Calu3 (cell line): ENCODE results near the gene FRMD5. TPM values are rescaled to one million over a fixed set of nuclear protein-coding genes. Genes with fewer than 3 reads are reported as not detected.

Experiments
- BruUV-seq: library from RNA; stranded (reverse); fragments of 400-500 nt; replicated peaks from 2 replicates; lab custom pipeline; 2021; lab: Mats Ljungman, UMichigan
- CTCF ChIA-PET: fragments of 300-600 bp; sonication (Branson Sonifier 250); formaldehyde crosslinking; loops from one replicate; lab custom pipeline; 2022; ENCODE audit warnings: antibody characterized with exemption; lab: Charles Lee
- DNase-seq: peaks from one replicate; pipeline ENCODE4 v3.0.0; 2022
- H3K27ac Mint-ChIP-seq: one replicate; pipeline ENCODE4 v1.8.0; 2022; ENCODE audit warnings: mixed read lengths; ENCODE audit not compliant: unreplicated experiment
- H3K27me3 Mint-ChIP-seq: one replicate; pipeline ENCODE4 v1.8.0; 2022; ENCODE audit warnings: mixed read lengths; ENCODE audit not compliant: unreplicated experiment
- H3K36me3 Mint-ChIP-seq: one replicate; pipeline ENCODE4 v1.8.0; 2022; ENCODE audit warnings: mild to moderate bottlenecking, moderate library complexity, mixed read lengths; ENCODE audit not compliant: insufficient read depth, unreplicated experiment
- H3K4me1 Mint-ChIP-seq: one replicate; pipeline ENCODE4 v1.8.0; 2022; ENCODE audit warnings: mild to moderate bottlenecking, low read depth, mixed read lengths; ENCODE audit not compliant: unreplicated experiment
- H3K4me3 Mint-ChIP-seq: one replicate; pipeline ENCODE4 v1.8.0; 2022; ENCODE audit warnings: mild to moderate bottlenecking, low read depth, moderate library complexity, mixed read lengths; ENCODE audit not compliant: unreplicated experiment
- H3K9me3 Mint-ChIP-seq: one replicate; pipeline ENCODE4 v1.8.0; 2022; ENCODE audit warnings: low read depth, mixed read lengths; ENCODE audit not compliant: unreplicated experiment
- intact Hi-C: fragments of 100-400 bp; cut with micrococcal nuclease; formaldehyde crosslinking; loops from one replicate; pipeline ENCODE4 v1.10.0; 2022; ENCODE audit not compliant: unreplicated experiment
- total RNA-seq: library from RNA; stranded (reverse); gene quantifications from 2 replicates; pipeline ENCODE4 v1.2.3, GENCODE V29; 2022
- TF ChIP-seq, protein P1 (sequence below): fragments of 200-600 bp; IDR thresholded peaks from one replicate; pipeline ENCODE4 v1.8.0; 2022; ENCODE audit warnings: antibody characterized with exemption; ENCODE audit not compliant: unreplicated experiment

Gene FRMD5
- total RNA-seq, 1 experiment from 2014 or later, result 10.9 TPM

GRCh38 chr15:43889042-43889441 is 306.0 kb downstream of the FRMD5 start:
- Mint-ChIP-seq H3K36me3 (no peaks in the 10 kb centered on the region), H3K4me1 (no peaks in the 10 kb centered on the region), H3K27ac (no peak overlapping the region), H3K9me3 (no peaks in the 10 kb centered on the region), H3K27me3 (no peaks in the 10 kb centered on the region), H3K4me3 (no peak overlapping the region)
- intact Hi-C loops, result no loop called here
- no peak for DNase-seq
- no TSS peak for BruUV-seq
- TF ChIP-seq, protein P1, sequence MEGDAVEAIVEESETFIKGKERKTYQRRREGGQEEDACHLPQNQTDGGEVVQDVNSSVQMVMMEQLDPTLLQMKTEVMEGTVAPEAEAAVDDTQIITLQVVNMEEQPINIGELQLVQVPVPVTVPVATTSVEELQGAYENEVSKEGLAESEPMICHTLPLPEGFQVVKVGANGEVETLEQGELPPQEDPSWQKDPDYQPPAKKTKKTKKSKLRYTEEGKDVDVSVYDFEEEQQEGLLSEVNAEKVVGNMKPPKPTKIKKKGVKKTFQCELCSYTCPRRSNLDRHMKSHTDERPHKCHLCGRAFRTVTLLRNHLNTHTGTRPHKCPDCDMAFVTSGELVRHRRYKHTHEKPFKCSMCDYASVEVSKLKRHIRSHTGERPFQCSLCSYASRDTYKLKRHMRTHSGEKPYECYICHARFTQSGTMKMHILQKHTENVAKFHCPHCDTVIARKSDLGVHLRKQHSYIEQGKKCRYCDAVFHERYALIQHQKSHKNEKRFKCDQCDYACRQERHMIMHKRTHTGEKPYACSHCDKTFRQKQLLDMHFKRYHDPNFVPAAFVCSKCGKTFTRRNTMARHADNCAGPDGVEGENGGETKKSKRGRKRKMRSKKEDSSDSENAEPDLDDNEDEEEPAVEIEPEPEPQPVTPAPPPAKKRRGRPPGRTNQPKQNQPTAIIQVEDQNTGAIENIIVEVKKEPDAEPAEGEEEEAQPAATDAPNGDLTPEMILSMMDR, result no peak
- CTCF ChIA-PET, result no interaction called here

DNA sequence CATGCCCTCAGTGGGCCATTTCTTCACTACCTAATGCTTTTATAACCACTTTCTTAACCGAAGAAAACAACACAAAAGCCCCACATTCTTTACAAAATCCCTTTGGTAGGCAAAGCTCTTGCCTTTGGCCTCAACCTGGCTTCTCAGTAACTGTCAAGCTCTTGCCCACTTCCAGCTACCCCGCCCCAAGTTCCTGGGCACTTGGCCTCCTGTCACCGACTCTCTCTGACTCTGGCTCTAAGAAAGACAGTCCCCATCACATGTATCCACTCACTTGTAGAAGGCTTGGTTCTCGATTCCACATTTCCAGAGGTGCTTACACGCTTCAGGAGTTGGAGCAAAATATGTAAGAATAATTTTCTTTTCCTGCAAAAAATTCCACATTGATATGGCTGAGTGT is 307.2 kb downstream of the FRMD5 start:
- intact Hi-C loops, result no loop called here
- Mint-ChIP-seq H3K36me3 (no peaks in the 10 kb centered on the region), H3K27me3 (no peaks in the 10 kb centered on the region), H3K4me3 (no peak overlapping the region), H3K4me1 (no peaks in the 10 kb centered on the region), H3K27ac (no peak overlapping the region), H3K9me3 (no peaks in the 10 kb centered on the region)
- BruUV-seq, result no TSS peak
- TF ChIP-seq, protein P1, result no peak
- CTCF ChIA-PET, result no interaction called here
- no peak for DNase-seq

GRCh38 chr15:43886558-43886957 is 308.5 kb downstream of the FRMD5 start:
- Mint-ChIP-seq H3K27ac (no peak overlapping the region), H3K4me3 (no peak overlapping the region), H3K4me1 (no peaks in the 10 kb centered on the region), H3K36me3 (no peaks in the 10 kb centered on the region), H3K9me3 (no peaks in the 10 kb centered on the region), H3K27me3 (no peaks in the 10 kb centered on the region)
- TF ChIP-seq, protein P1, result no peak
- intact Hi-C loops, result no loop called here
- CTCF ChIA-PET, result no interaction called here
- no TSS peak for BruUV-seq
- no peak for DNase-seq

DNA sequence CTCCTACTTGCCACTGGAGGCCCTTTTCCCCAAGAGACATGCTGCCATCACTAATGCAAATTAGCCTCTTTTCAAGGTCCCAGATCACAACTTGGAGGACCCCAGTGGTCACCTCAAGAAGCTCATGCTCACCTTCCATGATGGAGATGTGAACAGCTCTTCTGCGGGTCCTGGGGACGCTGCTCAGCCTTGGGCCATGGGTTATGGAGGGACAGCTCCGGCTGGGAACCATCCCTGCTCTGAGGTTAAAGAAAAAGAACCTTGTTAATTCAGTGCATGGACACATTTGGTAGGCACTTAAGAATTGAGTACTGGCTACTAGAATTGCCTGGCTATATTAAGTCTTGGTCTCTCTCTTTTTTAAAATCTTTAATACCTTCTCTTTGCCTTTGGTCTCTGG is 311.5 kb downstream of the FRMD5 start:
- H3K9me3 Mint-ChIP-seq, result no peaks in the 10 kb centered on the region
- CTCF ChIA-PET, result no interaction called here

More for the DNA sequence above, 311.5 kb downstream of the FRMD5 start:
- no peak for DNase-seq
- H3K4me3 Mint-ChIP-seq, result no peak overlapping the region
- no TSS peak for BruUV-seq
- intact Hi-C loops, result no loop called here
- H3K36me3 Mint-ChIP-seq, result no peaks in the 10 kb centered on the region
- H3K27ac Mint-ChIP-seq, result no peak overlapping the region
- no peaks in the 10 kb centered on the region for H3K27me3 Mint-ChIP-seq
- TF ChIP-seq, protein P1, result no peak
- no peaks in the 10 kb centered on the region for H3K4me1 Mint-ChIP-seq
